ENCODE results near the gene LGSN.
"Not testable (repeated sequence)": the region's sequence is repeated elsewhere in the genome, so short reads cannot be mapped to it uniquely, and the experiment has no call there.

LGSN gene

DNA sequence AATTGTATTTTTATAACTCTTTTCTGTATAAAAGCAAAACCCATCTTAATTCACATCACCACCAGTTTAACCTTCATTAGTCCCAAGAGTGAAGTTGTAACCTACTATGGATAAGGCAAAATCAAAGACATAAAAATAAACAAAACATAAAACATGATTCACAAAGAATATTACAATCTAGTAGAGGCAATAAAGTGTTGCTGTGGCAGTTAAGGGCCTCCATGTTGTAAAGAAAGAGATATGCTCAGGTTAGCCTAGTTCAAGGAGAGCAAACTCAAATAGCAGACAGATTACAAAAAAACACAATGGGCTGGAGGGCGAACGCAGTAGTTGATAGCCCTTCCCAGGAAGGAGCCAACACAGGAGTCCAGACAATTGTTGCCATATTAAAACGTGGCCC lies 13.4 kb downstream of the LGSN start:
- DNase-seq = no peak

- DNase-seq = no peak
Measured at GRCh38 chr6:63305277-63305676, 14.5 kb downstream of the LGSN start.

DNA sequence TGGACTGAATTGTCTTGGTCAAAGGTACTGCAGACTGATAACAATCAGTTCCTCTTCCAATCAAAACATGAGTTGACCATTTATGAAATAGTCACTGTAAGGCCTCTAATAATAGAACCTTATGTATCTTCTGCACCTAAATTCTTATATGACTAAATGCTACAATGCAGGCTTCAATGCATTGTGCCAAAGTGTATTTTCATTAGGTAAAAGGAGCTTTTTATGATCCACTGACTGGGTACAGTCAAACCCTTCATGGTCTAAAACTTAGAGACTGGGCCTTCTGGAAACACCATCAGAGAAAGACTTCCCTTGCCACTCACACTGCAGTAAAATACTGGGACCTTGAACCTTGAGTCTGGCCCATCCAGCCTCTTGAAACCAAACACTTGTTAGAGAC lies 16.3 kb downstream of the LGSN start:
- DNase-seq = no peak

GRCh38 chr6:63299667-63300066 lies 20.1 kb downstream of the LGSN start:
- no peak for DNase-seq

GRCh38 chr6:63295553-63296194 lies 24.1 kb downstream of the LGSN start:
- no peak for DNase-seq

GRCh38 chr6:63290492-63291058 lies 29.2 kb downstream of the LGSN start:
- no peak for DNase-seq

DNA sequence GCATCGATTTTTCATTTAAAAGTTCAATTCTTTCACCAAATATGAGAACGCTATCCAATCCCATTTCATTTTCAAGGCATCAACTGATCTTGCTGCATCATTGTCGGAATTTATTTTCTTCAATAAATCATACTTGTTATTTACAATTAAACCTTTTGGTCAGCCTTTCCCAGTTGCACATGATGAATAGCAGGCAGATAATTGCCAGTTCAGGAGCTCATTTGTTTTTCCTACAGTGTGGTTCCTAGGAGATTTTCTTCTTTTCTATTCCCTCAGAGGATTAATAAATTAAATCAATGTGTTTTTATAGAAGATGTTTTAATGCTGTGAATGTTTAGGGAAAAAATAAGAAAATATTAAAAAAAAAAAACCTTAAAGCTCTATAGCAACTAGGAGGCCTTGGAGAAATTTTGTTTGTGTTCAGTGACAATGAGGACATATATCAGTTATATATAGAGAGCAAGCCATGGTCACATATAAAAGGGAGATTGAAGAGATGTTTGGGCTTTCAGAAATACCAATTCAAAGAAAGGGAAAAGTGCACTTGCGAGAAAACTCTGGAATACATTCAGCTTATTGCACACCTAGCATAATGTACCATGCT lies 30.4 kb downstream of the LGSN start:
- no peak for DNase-seq

DNA sequence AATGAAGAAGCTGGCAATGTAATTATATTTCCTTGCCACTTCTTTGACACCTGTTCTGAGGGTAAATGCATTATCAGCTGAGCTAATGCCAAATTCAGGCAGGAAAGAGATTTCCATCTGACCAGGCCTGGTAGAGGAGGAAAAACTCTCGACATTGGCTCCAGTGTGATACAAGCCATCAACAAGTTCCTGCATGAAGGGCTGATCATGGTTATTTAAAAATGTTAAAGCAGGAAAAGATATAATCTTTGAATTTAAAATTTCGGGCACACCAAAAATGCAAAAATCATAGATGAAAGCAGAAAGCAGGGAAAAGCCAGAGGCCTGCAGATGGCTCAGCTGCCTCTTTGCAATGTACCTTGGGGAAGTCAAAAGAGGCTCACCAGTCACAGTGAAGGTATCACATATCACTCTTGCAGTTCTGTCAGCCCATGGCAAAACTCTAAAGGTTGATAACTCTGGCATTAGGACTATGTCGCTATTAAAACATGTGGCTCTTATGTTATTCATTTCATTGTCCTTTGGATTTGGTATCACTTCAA lies 39.1 kb downstream of the LGSN start:
- no peak for DNase-seq

- no peak for DNase-seq
Measured at GRCh38 chr6:63278916-63279315, 40.9 kb downstream of the LGSN start.

- DNase-seq = no peak
Measured at GRCh38 chr6:63275953-63276352, 43.8 kb downstream of the LGSN start.

DNA sequence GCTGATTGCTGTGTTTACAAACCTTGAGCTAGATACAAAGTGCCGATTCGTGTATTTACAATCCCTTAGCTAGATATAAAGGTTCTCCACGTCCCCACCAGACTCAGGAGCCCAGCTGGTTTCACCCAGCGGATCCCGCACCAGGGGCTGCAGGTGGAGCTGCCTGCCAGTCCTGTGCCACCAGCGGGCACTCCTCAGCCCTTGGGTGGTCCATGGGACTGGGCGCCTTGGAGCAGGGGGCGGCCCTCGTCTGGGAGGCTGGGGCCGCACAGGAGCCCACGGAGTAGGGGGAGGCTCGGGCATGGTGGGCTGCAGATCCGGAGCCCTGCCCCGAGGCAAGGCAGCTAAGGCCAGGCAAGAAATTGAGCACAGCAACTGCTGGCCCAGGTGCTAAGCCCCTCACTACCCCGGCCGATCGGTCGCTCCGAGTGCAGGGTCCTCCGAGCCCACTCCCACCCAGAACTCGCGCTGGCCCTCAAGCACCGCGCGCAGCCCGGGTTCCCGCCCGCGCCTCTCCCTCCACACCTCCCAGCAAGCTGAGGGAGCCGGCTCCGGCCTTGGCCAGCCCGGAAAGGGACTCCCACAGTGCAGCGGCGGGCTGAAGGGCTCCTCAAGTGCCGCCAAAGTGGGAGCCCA lies 44.9 kb downstream of the LGSN start:
- DNase-seq = not testable (repeated sequence)

DNA sequence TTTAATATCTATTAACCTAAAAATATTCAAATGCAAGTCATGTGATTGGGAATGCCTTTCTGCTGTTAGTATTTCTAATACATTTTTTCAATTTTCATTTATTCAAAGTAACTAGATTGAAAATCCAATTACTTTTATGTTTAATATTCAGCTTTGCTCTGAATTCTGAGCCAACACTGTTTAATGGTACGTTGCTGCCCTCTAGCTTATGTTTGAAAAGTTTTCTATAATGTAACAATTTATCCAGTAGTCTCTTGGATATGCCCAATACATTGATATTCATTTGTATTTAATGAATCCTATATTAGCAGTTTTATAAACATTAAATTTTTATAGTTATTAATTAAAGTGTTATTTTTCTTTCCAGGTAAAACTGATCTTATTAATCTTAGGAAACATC lies 47.4 kb downstream of the LGSN start:
- DNase-seq = no peak

GRCh38 chr6:63269470-63269869 lies 50.3 kb downstream of the LGSN start:
- no peak for DNase-seq

GRCh38 chr6:63268574-63268973 lies 51.2 kb downstream of the LGSN start:
- DNase-seq = no peak

GRCh38 chr6:63267828-63268227 lies 52.0 kb downstream of the LGSN start:
- DNase-seq = no peak

GRCh38 chr6:63267046-63267445 lies 52.7 kb downstream of the LGSN start:
- DNase-seq = no peak

DNA sequence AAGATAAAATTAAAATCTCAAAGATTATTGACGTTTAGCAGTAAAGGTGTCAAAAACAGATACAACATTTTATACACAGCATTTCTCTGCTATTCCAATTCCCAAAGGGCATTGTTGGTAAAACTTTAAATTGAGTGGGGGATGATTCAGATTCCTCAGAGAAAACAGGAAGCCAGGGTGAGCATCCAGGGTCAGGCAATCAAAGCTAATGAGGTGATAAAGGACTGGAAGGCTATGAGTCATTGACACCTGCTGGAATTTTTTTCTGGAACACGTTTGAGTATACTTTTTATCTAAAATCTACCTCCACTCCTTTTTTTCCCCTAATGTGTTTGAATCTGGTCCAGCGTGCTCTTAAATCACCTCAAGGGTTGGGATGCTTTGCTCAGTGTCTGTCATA lies 56.3 kb downstream of the LGSN start:
- no peak for DNase-seq

- DNase-seq = no peak
Measured at GRCh38 chr6:63261820-63262219, 58.0 kb downstream of the LGSN start.

DNA sequence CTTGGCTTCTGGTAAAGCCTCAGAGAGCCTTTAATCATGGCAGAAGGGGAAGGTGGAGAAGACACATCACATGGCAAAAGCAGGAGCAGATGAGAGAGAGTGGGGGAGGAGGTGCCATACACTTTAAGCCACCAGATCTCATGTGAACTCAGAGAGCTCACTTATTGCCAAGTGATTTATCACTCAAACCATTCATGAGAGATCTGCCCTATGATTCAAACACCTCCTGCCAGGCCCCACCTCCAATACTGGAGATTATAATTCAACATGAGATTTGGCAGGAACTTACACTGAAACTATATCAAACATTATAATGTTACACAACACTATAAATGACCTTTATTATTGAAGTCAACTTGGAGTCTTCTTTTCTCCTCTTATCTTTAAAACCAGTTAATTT lies 60.6 kb downstream of the LGSN start:
- DNase-seq = no peak

GRCh38 chr6:63249875-63250482 lies 69.8 kb downstream of the LGSN start:
- DNase-seq = no peak

DNA sequence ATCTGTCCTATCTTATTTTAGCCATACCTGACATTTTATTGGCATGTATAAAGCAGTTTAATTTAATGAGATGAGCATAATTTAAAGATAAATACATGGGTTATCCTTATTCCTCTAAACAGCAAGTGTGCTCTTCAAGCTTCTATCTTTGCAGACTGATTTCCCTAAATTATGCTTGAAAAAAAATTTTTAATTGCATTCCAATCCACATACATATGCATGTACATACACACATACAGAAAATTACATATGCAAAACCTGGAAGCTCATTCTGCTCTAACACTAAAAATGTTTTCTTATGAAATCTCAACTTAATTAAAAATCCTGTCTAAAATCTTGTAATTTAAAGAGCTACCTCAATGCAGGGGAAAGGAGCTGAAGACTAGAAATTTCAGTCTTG lies 73.2 kb downstream of the LGSN start:
- DNase-seq = no peak

GRCh38 chr6:63245909-63246308 lies 73.9 kb downstream of the LGSN start:
- no peak for DNase-seq
